K562 (cell line): ENCODE measurements around the gene PLEKHA8. TPM values are rescaled to one million over a fixed set of nuclear protein-coding genes. Genes with fewer than 3 reads are reported as not detected.

Experiments
- BCOR ChIP-seq: fragments of 450-650 bp; IDR thresholded peaks from 2 replicates; pipeline ENCODE4 v1.6.1; 2016
- BHLHE40 ChIP-seq: IDR thresholded peaks from 2 replicates; pipeline ENCODE4 v1.6.1; 2011; ENCODE audit warnings: low read length, improper control_type of control experiment
- CHD4 ChIP-seq: fragments of 200-600 bp; sonication (generic); IDR thresholded peaks from 3 replicates; pipeline ENCODE4 v1.6.1; 2012; ENCODE audit warnings: low read depth, mild to moderate bottlenecking, mixed read lengths, low read length, inconsistent platforms; ENCODE audit not compliant: insufficient read depth, insufficient replicate concordance, poor library complexity, severe bottlenecking
- E2F6 ChIP-seq, 2 experiments: IDR thresholded peaks; 2 replicates each; pipeline ENCODE4 v1.6.1; 2011; ENCODE audit warnings: borderline replicate concordance in 1 of 2, control low read depth in 1 of 2, low read depth in 1 of 2, low read length in 1 of 2, mild to moderate bottlenecking in 1 of 2, mixed read lengths in 1 of 2, moderate library complexity in 1 of 2; ENCODE audit not compliant: insufficient read depth in 1 of 2, insufficient read length in 1 of 2, poor library complexity in 1 of 2, severe bottlenecking in 1 of 2; ENCODE audit errors: extremely low read depth in 1 of 2
- FOXO4 ChIP-seq: fragments of 450-650 bp; formaldehyde crosslinking; IDR thresholded peaks from 2 replicates; pipeline ENCODE4 v1.4.0; 2020; ENCODE audit warnings: mild to moderate bottlenecking, moderate library complexity
- GABPA ChIP-seq: fragments of 200-800 bp; sonication (Bioruptor generic); conservative IDR thresholded peaks from 2 replicates; pipeline ENCODE4 v1.6.1; 2016; ENCODE audit warnings: low read depth, missing genetic modification characterization, missing compliant biosample characterization
- GTF2F1 ChIP-seq: IDR thresholded peaks from 2 replicates; pipeline ENCODE4 v1.6.1; 2011; ENCODE audit warnings: low read depth, low read length, improper control_type of control experiment
- HINFP ChIP-seq: fragments of 450-650 bp; conservative IDR thresholded peaks from 2 replicates; pipeline ENCODE4 v1.6.1; 2016; ENCODE audit warnings: missing genetic modification characterization, low read depth, mild to moderate bottlenecking, control low read depth, missing compliant biosample characterization
- HMG20A ChIP-seq: fragments of 450-650 bp; formaldehyde crosslinking; conservative IDR thresholded peaks from 2 replicates; pipeline ENCODE4 v1.4.0; 2020; ENCODE audit warnings: mild to moderate bottlenecking, mixed read lengths
- MTA3 ChIP-seq: fragments of 450-650 bp; formaldehyde crosslinking; IDR thresholded peaks from 2 replicates; pipeline ENCODE4 v1.6.1; 2017; ENCODE audit warnings: mild to moderate bottlenecking, borderline replicate concordance
- NBN ChIP-seq: fragments of 450-650 bp; IDR thresholded peaks from 2 replicates; pipeline ENCODE4 v1.6.1; 2016; ENCODE audit warnings: low read depth, mild to moderate bottlenecking
- NCOA1 ChIP-seq: fragments of 450-650 bp; IDR thresholded peaks from 2 replicates; pipeline ENCODE4 v1.6.1; 2016; ENCODE audit warnings: low read depth
- NRF1 ChIP-seq, 2 experiments: fragments of 450-650 bp; IDR thresholded peaks in 1 of 2; conservative IDR thresholded peaks in 1 of 2; 2 replicates each; pipeline ENCODE4 v1.6.1; 2014; ENCODE audit warnings: mild to moderate bottlenecking in 2 of 2
- PHB ChIP-seq: fragments of 250-450 bp; sonication (Bioruptor Pico); IDR thresholded peaks from 2 replicates; pipeline ENCODE4 v1.5.0; 2021
- POU5F1 ChIP-seq: fragments of 150-350 bp; IDR thresholded peaks from 2 replicates; pipeline ENCODE4 v1.6.1; 2014; ENCODE audit warnings: borderline replicate concordance, low read length, low read depth, mild to moderate bottlenecking; ENCODE audit not compliant: partially characterized antibody
- PTRF ChIP-seq: fragments of 450-650 bp; IDR thresholded peaks from 2 replicates; pipeline ENCODE4 v1.6.1; 2016; ENCODE audit warnings: mild to moderate bottlenecking, missing genetic modification characterization, missing compliant biosample characterization
- RBM34 ChIP-seq: fragments of 200-400 bp; formaldehyde crosslinking; IDR thresholded peaks from 2 replicates; pipeline ENCODE4 v1.6.1; 2018; ENCODE audit warnings: low read length, borderline replicate concordance; ENCODE audit not compliant: insufficient read depth
- SMARCC2 ChIP-seq: fragments of 450-650 bp; IDR thresholded peaks from 2 replicates; pipeline ENCODE4 v1.6.1; 2017; ENCODE audit warnings: antibody characterized with exemption, moderate library complexity, mild to moderate bottlenecking, low read depth
- TCF15 ChIP-seq: fragments of 250-450 bp; sonication (Bioruptor Pico); IDR thresholded peaks from 2 replicates; pipeline ENCODE4 v1.8.0; 2022; ENCODE audit warnings: moderate library complexity, mild to moderate bottlenecking, inconsistent platforms
- ZBTB17 ChIP-seq: fragments of 450-650 bp; formaldehyde crosslinking; IDR thresholded peaks from 2 replicates; pipeline ENCODE4 v1.4.0; 2020; ENCODE audit warnings: mild to moderate bottlenecking
- ZNF146 ChIP-seq: IDR thresholded peaks from one replicate; pipeline ENCODE4 v1.6.1; 2018; ENCODE audit warnings: missing compliant biosample characterization; ENCODE audit not compliant: unreplicated experiment
- ZNF717 ChIP-seq: fragments of 250-450 bp; sonication (Bioruptor Pico); IDR thresholded peaks from 2 replicates; pipeline ENCODE4 v1.5.0; 2021
- polyA plus RNA-seq, 8 experiments: library from polyadenylated mRNA; depleted of rRNA in 4 of 8; stranded (reverse) in 5 of 8; unstranded in 3 of 8; fragments of >200 nt; fragmentation: Nextera tagmentation in 2 of 8; fragmentation: Illumina TruSeq in 1 of 8; extraction: Ambion mirVana in 2 of 8; extraction: Trizol in 1 of 8; gene quantifications; 2 replicates each; pipeline versions ENCODE4 v1.2.1 to v1.2.3, GENCODE V29; 2011 to 2014; ENCODE audit warnings: inconsistent platforms in 1 of 8, missing spikeins in 1 of 8
- total RNA-seq, 7 experiments: library from RNA; depleted of rRNA in 6 of 7; stranded (reverse); fragments of >200 nt in 6 of 7; fragmentation: Illumina TruSeq in 2 of 7; extraction: Trizol in 2 of 7; gene quantifications; 2 replicates each; pipeline versions ENCODE4 v1.2.1 to v1.2.3, GENCODE V29; 2011 to 2021; ENCODE audit warnings: low replicate concordance in 1 of 7
- TF ChIP-seq, protein P1 (sequence below): fragments of 450-650 bp; formaldehyde crosslinking; IDR thresholded peaks from 2 replicates; pipeline ENCODE4 v1.4.0; 2020; ENCODE audit warnings: mild to moderate bottlenecking

The PLEKHA8 gene
- total and polyA plus RNA-seq, 9 of the 15 experiments (the other 6 are each of a cell fraction or from before 2014, with no cell fraction given), result 3.2 to 16.3 (median 11.8) TPM

- TF ChIP-seq FOXO4 (CRISPR knock-in tag) (no peak), POU5F1 (no peak), NCOA1 (peak; percentile 67), HMG20A (no peak), PHB (CRISPR knock-in tag) (no peak), PTRF (tag) (no peak), NBN (0 out of 2 replicates have a peak, but pooled peaks have one; percentile 33), BCOR (peak; percentile 81), ZNF717 (CRISPR knock-in tag) (no peak), CHD4 (no peak), MTA3 (peak; percentile 86; the same call in 1 of the 2 replicates), HINFP (tag) (no peak), E2F6 (IDR thresholded peaks at IDR 0.05; ENCODE audit: borderline replicate concordance in 1 of 2, extremely low read depth in 1 of 2, insufficient read depth in 1 of 2, insufficient read length in 1 of 2, low read depth in 1 of 2, low read length in 1 of 2, poor library complexity in 1 of 2, severe bottlenecking in 1 of 2) (peak; percentile 68 to 74), BHLHE40 (peak; percentile 88), ZNF146 (CRISPR knock-in tag) (no peak), ZBTB17 (CRISPR knock-in tag) (peak; percentile 39; the same call in 1 of the 2 replicates), NRF1 (conservative IDR thresholded peaks at IDR 0.05 in 1 of 2, IDR thresholded peaks at IDR 0.05 in 1 of 2) (no peak), GTF2F1 (no peak), TCF15 (CRISPR knock-in tag) (no peak), GABPA (tag) (peak; percentile 58), SMARCC2 (peak; percentile 91), RBM34 (no peak)
- TF ChIP-seq, protein P1, sequence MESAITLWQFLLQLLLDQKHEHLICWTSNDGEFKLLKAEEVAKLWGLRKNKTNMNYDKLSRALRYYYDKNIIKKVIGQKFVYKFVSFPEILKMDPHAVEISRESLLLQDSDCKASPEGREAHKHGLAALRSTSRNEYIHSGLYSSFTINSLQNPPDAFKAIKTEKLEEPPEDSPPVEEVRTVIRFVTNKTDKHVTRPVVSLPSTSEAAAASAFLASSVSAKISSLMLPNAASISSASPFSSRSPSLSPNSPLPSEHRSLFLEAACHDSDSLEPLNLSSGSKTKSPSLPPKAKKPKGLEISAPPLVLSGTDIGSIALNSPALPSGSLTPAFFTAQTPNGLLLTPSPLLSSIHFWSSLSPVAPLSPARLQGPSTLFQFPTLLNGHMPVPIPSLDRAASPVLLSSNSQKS (CRISPR knock-in tag), result no peak
These were observed 118.0 kb downstream of the PLEKHA8 start (continued) for GRCh38 chr7:30146127-30146612.
